EL (cell line): ENCODE data around the gene PRPF6.
"Not testable (repeated sequence)": the region's sequence is repeated elsewhere in the genome, so short reads cannot be mapped to it uniquely, and the experiment has no call there.

Experiments
- DNase-seq: peaks from one replicate; pipeline ENCODE4 v3.0.0-alpha.2; 2016

PRPF6 gene

GRCh38 chr20:63962426-63963347 lies 18.2 kb upstream of the PRPF6 start:
- no peak for DNase-seq

- no peak for DNase-seq
Observed at GRCh38 chr20:63963348-63963741, 17.6 kb upstream of the PRPF6 start.

GRCh38 chr20:63963784-63964301 lies 17.1 kb upstream of the PRPF6 start:
- DNase-seq = no peak

- no peak for DNase-seq
Observed at GRCh38 chr20:63964412-63964811, 16.5 kb upstream of the PRPF6 start.

- no peak for DNase-seq
Observed at GRCh38 chr20:63966172-63966943, 14.6 kb upstream of the PRPF6 start.

GRCh38 chr20:63966944-63967322 lies 14.0 kb upstream of the PRPF6 start:
- no peak for DNase-seq

- DNase-seq = no peak
Observed at GRCh38 chr20:63967330-63968135, 13.4 kb upstream of the PRPF6 start.

GRCh38 chr20:63968136-63968927 lies 12.6 kb upstream of the PRPF6 start:
- no peak for DNase-seq

- no peak for DNase-seq
Observed at GRCh38 chr20:63968928-63969760, 11.8 kb upstream of the PRPF6 start.

- peak; percentile 69 for DNase-seq
Observed at GRCh38 chr20:63969838-63970713, 10.9 kb upstream of the PRPF6 start, which contains the start of gene ZNF512B. Gene ZNF512B, minus strand, starts transcription at chr20:63969930. Its CDS starts 1,980 bp downstream, at chr20:63967950.

GRCh38 chr20:63970714-63971431 lies 10.1 kb upstream of the PRPF6 start:
- no peak for DNase-seq

- DNase-seq = not testable (repeated sequence)
Observed at GRCh38 chr20:63971960-63972311, 9.0 kb upstream of the PRPF6 start.

- DNase-seq = no peak
Observed at GRCh38 chr20:63972312-63973159, 8.4 kb upstream of the PRPF6 start.

- DNase-seq = no peak
Observed at GRCh38 chr20:63973160-63973479, 7.8 kb upstream of the PRPF6 start.

- DNase-seq = peak; percentile 82
Observed at GRCh38 chr20:63973636-63974401, 7.1 kb upstream of the PRPF6 start.

GRCh38 chr20:63974402-63975200 lies 6.3 kb upstream of the PRPF6 start:
- DNase-seq = no peak

- DNase-seq = not testable (repeated sequence)
Observed at GRCh38 chr20:63976511-63976910, 4.4 kb upstream of the PRPF6 start.
